Measurements from ENCODE around the gene PHF8. TPM values are rescaled to one million over a fixed set of nuclear protein-coding genes. Genes with fewer than 3 reads are reported as not detected.

PHF8 gene
- total and polyA plus RNA-seq, 4 donors = 12.3 to 59.7 (median 16.1) TPM

- Histone ChIP-seq H3K9ac (ENCODE audit: low read depth in 1 of 2, low read length in 2 of 2) (peak overlapping the region in 1 of 2 donors; percentile 54), H3K4me1 (ENCODE audit: control insufficient read depth in 4 of 4, insufficient read depth in 4 of 4, low read length in 3 of 4) (peaks cover 5 to 21% (median 16%) of the 10 kb centered on the region in 4 donors), H3K9me3 (ENCODE audit: control insufficient read depth in 4 of 4, low read length in 3 of 4) (no peaks in the 10 kb centered on the region), H3K27me3 (ENCODE audit: control insufficient read depth in 4 of 4, insufficient read depth in 4 of 4, low read length in 3 of 4) (no peaks in the 10 kb centered on the region), H3K36me3 (ENCODE audit: control insufficient read depth in 4 of 4, insufficient read depth in 3 of 4, low read depth in 1 of 4, low read length in 3 of 4) (peaks cover 1 to 10% (median 6%) of the 10 kb centered on the region in 4 donors), H3K27ac (ENCODE audit: low read depth in 1 of 2, low read length in 2 of 2) (peak overlapping the region; percentile 92 to 97), H3K4me3 (ENCODE audit: low read depth in 1 of 3, low read length in 3 of 3) (peak overlapping the region; percentile 41 to 63 (median 49))
- WGBS = 3% methylated on average over 10 of the region's 10 CpGs
- no peak for DNase-seq (ENCODE audit: low spot score)
- TF ChIP-seq RXRA (IDR thresholded peaks at IDR 0.05) (peak; percentile 10 to 64), HNF4A (conservative IDR thresholded peaks at IDR 0.05) (no peak)
These were observed 635 bp upstream of the PHF8 start for GRCh38 chrX:54044877-54045338.

GRCh38 chrX:54043541-54044125, 640 bp downstream of the PHF8 start:
- DNase-seq (ENCODE audit: low spot score) = no peak
- H3K27ac ChIP-seq (ENCODE audit: low read depth in 1 of 2, low read length in 2 of 2) = peak overlapping the region; percentile 92 to 97

More at GRCh38 chrX:54043541-54044125, 640 bp downstream of the PHF8 start:
- Histone ChIP-seq H3K27me3 (ENCODE audit: control insufficient read depth in 4 of 4, insufficient read depth in 4 of 4, low read length in 3 of 4) (no peaks in the 10 kb centered on the region), H3K9ac (ENCODE audit: low read depth in 1 of 2, low read length in 2 of 2) (peak overlapping the region; percentile 88 to 92), H3K9me3 (ENCODE audit: control insufficient read depth in 4 of 4, low read length in 3 of 4) (no peaks in the 10 kb centered on the region), H3K4me3 (ENCODE audit: low read depth in 1 of 3, low read length in 3 of 3) (peak overlapping the region; percentile 75 to 94 (median 89)), H3K36me3 (ENCODE audit: control insufficient read depth in 4 of 4, insufficient read depth in 3 of 4, low read depth in 1 of 4, low read length in 3 of 4) (peaks cover 3 to 12% (median 7%) of the 10 kb centered on the region in 4 donors), H3K4me1 (ENCODE audit: control insufficient read depth in 4 of 4, insufficient read depth in 4 of 4, low read length in 3 of 4) (peaks cover 3 to 11% (median 7%) of the 10 kb centered on the region in 4 donors)
- under 1% methylated on average over 43 of the region's 43 CpGs for WGBS
- TF ChIP-seq MAX (IDR thresholded peaks at IDR 0.05) = no peak
- no peak for TF ChIP-seq FOXA2 (IDR thresholded peaks at IDR 0.05)
- no peak for TF ChIP-seq ZBTB33 (IDR thresholded peaks at IDR 0.05)
- no peak for TF ChIP-seq ATF3 (IDR thresholded peaks at IDR 0.05)
- TF ChIP-seq CTCF (IDR thresholded peaks at IDR 0.05; ENCODE audit: low read depth, low read length, missing input control) = no peak
- TF ChIP-seq EGR1 (IDR thresholded peaks at IDR 0.05; ENCODE audit: low read depth in 2 of 2) = no peak
- no peak for TF ChIP-seq FOXA1 (IDR thresholded peaks at IDR 0.05)
- TF ChIP-seq NR2F2 (IDR thresholded peaks at IDR 0.05) = no peak
- TF ChIP-seq SP1 (IDR thresholded peaks at IDR 0.05) = no peak
- no peak for TF ChIP-seq JUND (IDR thresholded peaks at IDR 0.05)
- no peak for TF ChIP-seq REST (IDR thresholded peaks at IDR 0.05)
- TF ChIP-seq HNF4A (conservative IDR thresholded peaks at IDR 0.05) = no peak
- no peak for TF ChIP-seq HNF4G (IDR thresholded peaks at IDR 0.05)

All from liver (tissue), 9 donors.